ENCODE data around the gene RAD51AP2. TPM values are rescaled to one million over a fixed set of nuclear protein-coding genes. Genes with fewer than 3 reads are reported as not detected.
A peak's percentile ranks its signal among the peaks of the same experiment; 100 is the strongest.

Gene RAD51AP2
- total RNA-seq, 1 donor: not detected

DNA sequence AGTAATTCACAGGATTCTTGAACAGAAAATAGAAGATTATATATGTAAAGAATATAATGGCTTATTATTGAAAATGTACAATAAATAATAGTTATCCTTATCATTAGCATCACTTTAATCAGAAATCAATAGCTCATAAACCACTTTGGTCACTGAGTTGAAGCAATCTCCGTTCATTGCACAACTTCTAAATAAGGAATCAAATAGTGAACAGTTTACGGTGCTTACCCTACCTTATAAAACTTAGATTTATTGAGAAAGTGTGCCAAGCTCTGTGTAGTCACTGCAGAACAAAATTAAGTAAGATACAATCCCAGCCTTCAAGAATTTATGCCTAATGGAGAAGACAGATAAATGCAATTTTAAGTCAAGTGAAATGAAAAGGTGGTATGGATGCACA is 29.0 kb upstream of the RAD51AP2 start:
- Histone ChIP-seq H3K9me3 (ENCODE audit: low read depth, low read length) (no peaks in the 10 kb centered on the region), H3K4me1 (ENCODE audit: insufficient read depth, low read length) (peaks cover 5% of the 10 kb centered on the region), H3K79me2 (ENCODE audit: insufficient read depth, low read length) (no peaks in the 10 kb centered on the region), H3K36me3 (ENCODE audit: insufficient read depth, low read length) (no peaks in the 10 kb centered on the region), H3K4me2 (ENCODE audit: insufficient read depth, low read length) (no peak overlapping the region), H3K27me3 (ENCODE audit: insufficient read depth, low read length) (peaks cover 16% of the 10 kb centered on the region), H3K27ac (ENCODE audit: low read depth, low read length) (no peak overlapping the region), H4K20me1 (ENCODE audit: insufficient read depth, low read length) (no peaks in the 10 kb centered on the region), H2AFZ (ENCODE audit: low read length) (no peak overlapping the region), H3K4me3 (ENCODE audit: insufficient read depth, low read length) (no peak overlapping the region)
- TF ChIP-seq, protein P1, sequence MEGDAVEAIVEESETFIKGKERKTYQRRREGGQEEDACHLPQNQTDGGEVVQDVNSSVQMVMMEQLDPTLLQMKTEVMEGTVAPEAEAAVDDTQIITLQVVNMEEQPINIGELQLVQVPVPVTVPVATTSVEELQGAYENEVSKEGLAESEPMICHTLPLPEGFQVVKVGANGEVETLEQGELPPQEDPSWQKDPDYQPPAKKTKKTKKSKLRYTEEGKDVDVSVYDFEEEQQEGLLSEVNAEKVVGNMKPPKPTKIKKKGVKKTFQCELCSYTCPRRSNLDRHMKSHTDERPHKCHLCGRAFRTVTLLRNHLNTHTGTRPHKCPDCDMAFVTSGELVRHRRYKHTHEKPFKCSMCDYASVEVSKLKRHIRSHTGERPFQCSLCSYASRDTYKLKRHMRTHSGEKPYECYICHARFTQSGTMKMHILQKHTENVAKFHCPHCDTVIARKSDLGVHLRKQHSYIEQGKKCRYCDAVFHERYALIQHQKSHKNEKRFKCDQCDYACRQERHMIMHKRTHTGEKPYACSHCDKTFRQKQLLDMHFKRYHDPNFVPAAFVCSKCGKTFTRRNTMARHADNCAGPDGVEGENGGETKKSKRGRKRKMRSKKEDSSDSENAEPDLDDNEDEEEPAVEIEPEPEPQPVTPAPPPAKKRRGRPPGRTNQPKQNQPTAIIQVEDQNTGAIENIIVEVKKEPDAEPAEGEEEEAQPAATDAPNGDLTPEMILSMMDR (IDR thresholded peaks at IDR 0.05; ENCODE audit: extremely low read depth, low read depth, low read length): no peak
- DNase-seq (ENCODE audit: insufficient read length, low spot score, missing footprints): no peak

DNA sequence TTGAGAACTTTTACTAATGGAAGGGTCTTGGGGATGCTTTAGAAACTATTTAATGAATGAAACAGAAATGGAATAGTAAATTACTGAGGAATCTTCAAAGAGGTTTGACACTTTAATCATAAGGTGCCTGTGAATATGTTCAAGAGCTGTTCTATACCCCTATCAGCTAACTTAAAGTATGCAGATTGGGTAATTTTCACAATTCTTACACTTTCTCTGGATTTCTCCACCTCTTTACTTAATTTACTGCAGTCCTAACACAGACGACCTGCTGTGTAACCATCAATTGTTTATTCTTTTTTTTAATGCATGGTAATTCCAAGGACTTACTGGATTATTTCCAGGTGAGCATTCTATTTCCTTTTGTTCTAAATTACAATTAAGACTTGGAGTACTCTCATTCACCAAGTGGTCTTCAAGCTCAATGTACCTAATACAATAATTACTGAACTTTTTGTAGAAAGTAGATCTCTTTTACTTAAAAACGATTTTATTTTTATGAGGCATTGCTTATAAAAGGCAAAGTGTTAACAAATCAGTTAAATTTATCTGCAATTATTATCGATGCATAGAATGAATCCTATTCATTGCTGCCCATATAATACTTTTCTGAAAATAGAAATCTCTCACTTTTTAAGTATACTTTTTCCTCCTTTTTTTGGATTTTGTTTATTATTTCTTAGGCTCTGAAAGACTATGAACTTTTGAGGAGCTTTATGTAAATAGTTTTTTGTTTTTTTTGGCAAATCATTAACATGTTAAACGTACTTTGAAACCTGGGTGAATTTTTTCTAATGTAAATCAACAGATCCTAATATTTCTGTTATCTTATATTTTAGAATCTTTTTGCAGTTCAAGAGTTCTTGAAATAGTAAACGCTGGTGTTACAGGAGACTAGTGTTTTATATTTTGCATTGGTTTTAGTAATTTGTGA is 27.7 kb upstream of the RAD51AP2 start:
- H3K4me3 ChIP-seq (ENCODE audit: insufficient read depth, low read length): no peak overlapping the region
- no peaks in the 10 kb centered on the region for H3K9me3 ChIP-seq (ENCODE audit: low read depth, low read length)
- TF ChIP-seq, protein P1 (IDR thresholded peaks at IDR 0.05; ENCODE audit: extremely low read depth, low read depth, low read length): no peak
- H3K79me2 ChIP-seq (ENCODE audit: insufficient read depth, low read length): no peaks in the 10 kb centered on the region
- no peaks in the 10 kb centered on the region for H4K20me1 ChIP-seq (ENCODE audit: insufficient read depth, low read length)
- DNase-seq (ENCODE audit: insufficient read length, low spot score, missing footprints): no peak
- no peak overlapping the region for H3K4me2 ChIP-seq (ENCODE audit: insufficient read depth, low read length)
- H3K27me3 ChIP-seq (ENCODE audit: insufficient read depth, low read length): peaks cover 28% of the 10 kb centered on the region
- H2AFZ ChIP-seq (ENCODE audit: low read length): no peak overlapping the region
- no peak overlapping the region for H3K27ac ChIP-seq (ENCODE audit: low read depth, low read length)
- peaks cover 5% of the 10 kb centered on the region for H3K4me1 ChIP-seq (ENCODE audit: insufficient read depth, low read length)
- no peaks in the 10 kb centered on the region for H3K36me3 ChIP-seq (ENCODE audit: insufficient read depth, low read length)

DNA sequence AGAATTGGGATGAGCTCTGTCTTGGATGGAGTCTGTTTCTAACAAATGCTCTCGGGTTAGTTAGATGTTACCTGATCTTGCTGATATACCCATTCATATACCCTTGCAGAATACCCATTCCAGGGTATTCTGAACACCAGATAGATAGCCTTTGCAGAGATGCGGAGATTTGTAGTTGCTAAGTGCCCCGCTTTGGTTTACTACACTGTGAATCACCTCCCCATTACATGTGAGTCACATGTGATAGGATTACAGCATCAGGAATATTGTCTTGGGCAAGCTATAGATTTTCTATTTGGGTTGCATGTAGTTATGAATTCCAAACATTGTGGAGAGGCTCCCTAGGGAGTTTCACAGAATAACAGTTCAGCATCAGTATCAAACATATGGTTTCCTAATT is 26.0 kb upstream of the RAD51AP2 start:
- Histone ChIP-seq H3K4me2 (ENCODE audit: insufficient read depth, low read length) (no peak overlapping the region), H3K27ac (ENCODE audit: low read depth, low read length) (no peak overlapping the region)

DNA sequence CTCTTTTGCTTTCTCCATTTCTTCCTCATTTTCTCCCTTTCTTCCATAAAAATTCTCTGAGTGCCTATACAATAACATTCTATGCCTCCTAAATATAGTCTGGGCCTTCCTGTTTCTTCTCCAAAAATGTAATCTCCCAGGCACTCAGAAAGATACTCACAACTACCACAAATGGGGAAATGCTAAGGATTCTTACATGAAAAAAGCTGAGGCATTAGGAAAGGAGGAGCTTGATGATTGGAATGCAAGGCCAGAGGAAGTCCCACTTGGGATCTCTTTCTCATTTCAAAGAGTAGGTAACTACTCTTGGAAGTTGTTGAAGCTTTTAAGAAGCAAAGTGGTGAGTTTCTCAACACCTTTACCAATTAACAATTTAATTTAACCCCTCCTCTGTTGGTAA is 25.6 kb upstream of the RAD51AP2 start:
- H3K4me2 ChIP-seq (ENCODE audit: insufficient read depth, low read length): no peak overlapping the region
- H3K27me3 ChIP-seq (ENCODE audit: insufficient read depth, low read length): peaks cover 48% of the 10 kb centered on the region
- H3K79me2 ChIP-seq (ENCODE audit: insufficient read depth, low read length): no peaks in the 10 kb centered on the region
- no peak overlapping the region for H3K4me3 ChIP-seq (ENCODE audit: insufficient read depth, low read length)
- no peak overlapping the region for H3K27ac ChIP-seq (ENCODE audit: low read depth, low read length)
- TF ChIP-seq, protein P1 (IDR thresholded peaks at IDR 0.05; ENCODE audit: extremely low read depth, low read depth, low read length): no peak
- DNase-seq (ENCODE audit: insufficient read length, low spot score, missing footprints): no peak
- no peaks in the 10 kb centered on the region for H3K36me3 ChIP-seq (ENCODE audit: insufficient read depth, low read length)
- peaks cover 5% of the 10 kb centered on the region for H3K4me1 ChIP-seq (ENCODE audit: insufficient read depth, low read length)
- H3K9me3 ChIP-seq (ENCODE audit: low read depth, low read length): no peaks in the 10 kb centered on the region
- no peaks in the 10 kb centered on the region for H4K20me1 ChIP-seq (ENCODE audit: insufficient read depth, low read length)
- no peak overlapping the region for H2AFZ ChIP-seq (ENCODE audit: low read length)

More for the DNA sequence above, 26.0 kb upstream of the RAD51AP2 start:
- no peaks in the 10 kb centered on the region for H3K36me3 ChIP-seq (ENCODE audit: insufficient read depth, low read length)
- no peak overlapping the region for H2AFZ ChIP-seq (ENCODE audit: low read length)
- TF ChIP-seq, protein P1 (IDR thresholded peaks at IDR 0.05; ENCODE audit: extremely low read depth, low read depth, low read length): no peak
- peaks cover 5% of the 10 kb centered on the region for H3K4me1 ChIP-seq (ENCODE audit: insufficient read depth, low read length)
- no peaks in the 10 kb centered on the region for H4K20me1 ChIP-seq (ENCODE audit: insufficient read depth, low read length)
- H3K9me3 ChIP-seq (ENCODE audit: low read depth, low read length): no peaks in the 10 kb centered on the region
- DNase-seq (ENCODE audit: insufficient read length, low spot score, missing footprints): peak; percentile 37
- H3K27me3 ChIP-seq (ENCODE audit: insufficient read depth, low read length): peaks cover 45% of the 10 kb centered on the region
- H3K79me2 ChIP-seq (ENCODE audit: insufficient read depth, low read length): no peaks in the 10 kb centered on the region
- H3K4me3 ChIP-seq (ENCODE audit: insufficient read depth, low read length): no peak overlapping the region

Data from osteoblast (primary cell).